HTR-8/SVneo (cell line): Measurements from ENCODE around the gene C1orf174.

Source experiments
- DNase-seq: peaks from one replicate; pipeline ENCODE4 v3.0.0; 2011; ENCODE audit warnings: low spot score, mixed read lengths; ENCODE audit not compliant: insufficient read length
- FAIRE-seq: peaks from 2 replicates; lab custom pipeline; 2011; peaks lifted over from hg19 to GRCh38; lab: Jason Lieb, UNC

The C1orf174 gene

DNA sequence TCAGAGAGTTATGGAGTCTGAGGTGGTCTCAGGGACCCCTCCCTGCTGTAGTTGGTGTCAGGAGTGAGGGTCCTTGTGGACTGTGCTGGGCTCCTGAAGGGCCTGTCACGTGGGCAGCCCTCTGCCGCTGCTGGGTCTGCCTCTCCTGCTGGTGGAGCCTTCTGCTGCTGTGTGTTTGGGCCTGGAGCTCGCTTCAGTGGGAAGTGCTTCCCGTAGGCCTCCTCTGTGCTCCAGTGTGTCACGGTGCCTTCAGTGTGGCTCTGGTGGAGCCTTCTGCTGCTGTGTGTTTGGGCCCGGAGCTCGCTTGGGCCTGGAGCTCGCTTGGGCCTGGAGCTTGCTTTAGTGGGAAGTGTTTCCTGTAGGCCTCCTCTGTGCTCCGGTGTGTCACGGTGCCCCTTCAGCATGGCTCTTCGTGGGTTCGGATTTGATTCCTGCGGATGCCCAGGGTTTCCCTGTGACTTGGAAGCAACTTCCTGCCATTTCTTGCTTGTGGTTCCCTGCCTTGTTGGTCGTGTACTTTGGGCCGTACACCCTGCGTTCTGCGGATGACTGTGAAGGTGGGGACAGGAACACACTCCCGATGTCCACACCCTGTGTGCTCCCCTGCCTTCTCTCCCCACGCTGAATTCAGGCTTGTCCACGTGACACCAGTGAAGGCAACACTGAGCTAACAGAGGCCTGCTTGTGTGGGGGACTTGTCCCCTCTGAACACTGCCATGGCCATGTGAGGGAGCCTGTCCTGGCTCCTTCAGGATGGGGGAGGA lies 19.5 kb downstream of the C1orf174 start:
- no peak for FAIRE-seq
- no peak for DNase-seq

DNA sequence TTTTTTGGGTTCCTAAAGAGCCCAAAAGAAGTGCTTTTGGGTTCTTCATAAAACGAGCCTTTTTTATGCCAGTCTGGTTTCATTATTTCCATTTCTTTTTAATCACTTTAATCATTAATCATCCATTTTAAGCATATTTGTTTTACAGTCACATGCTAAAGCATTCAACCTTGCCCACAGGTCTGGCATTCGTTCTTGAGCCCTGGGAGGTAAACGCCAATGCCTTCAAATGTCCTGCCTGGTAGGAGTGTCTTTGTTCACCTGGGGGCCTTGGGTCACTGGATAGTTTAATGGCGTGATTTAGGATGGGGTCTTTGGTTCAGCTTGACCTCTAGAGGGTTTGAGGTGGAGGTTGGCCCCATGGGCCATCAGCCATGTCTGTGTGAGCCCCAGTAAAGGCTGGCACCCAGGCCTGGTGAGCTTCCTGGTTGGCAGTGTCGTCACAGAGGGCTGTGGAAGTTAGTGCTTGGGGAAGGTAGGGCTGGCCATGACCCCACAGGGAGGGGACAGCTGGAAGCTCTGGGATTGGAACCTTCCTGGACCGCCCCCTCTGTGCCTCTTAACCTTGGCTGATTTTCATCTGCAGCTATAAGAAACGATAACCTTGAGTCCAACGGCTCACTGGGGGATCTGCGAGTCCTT lies 20.2 kb downstream of the C1orf174 start:
- FAIRE-seq (no peak), DNase-seq (no peak)

DNA sequence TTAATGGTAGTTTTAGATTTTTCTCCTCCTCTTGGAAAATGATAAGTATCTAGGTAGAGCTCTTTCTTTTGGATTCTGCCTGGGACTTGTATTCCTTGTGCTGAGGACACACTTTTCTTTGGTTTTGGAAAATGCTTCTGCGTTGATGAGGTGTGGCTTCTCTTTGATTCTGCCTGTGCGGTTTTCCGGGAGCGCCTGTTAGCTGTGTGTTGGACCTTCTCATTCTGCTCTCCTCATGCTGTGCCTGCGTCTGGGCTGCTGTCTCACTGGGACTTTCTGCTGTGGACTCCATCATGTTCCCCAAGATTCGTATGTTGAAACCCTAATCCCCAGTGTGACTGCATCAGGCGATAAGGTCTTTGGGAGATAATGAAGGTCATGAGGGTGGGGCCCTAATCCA lies 21.0 kb downstream of the C1orf174 start:
- DNase-seq (no peak), FAIRE-seq (no peak)

DNA sequence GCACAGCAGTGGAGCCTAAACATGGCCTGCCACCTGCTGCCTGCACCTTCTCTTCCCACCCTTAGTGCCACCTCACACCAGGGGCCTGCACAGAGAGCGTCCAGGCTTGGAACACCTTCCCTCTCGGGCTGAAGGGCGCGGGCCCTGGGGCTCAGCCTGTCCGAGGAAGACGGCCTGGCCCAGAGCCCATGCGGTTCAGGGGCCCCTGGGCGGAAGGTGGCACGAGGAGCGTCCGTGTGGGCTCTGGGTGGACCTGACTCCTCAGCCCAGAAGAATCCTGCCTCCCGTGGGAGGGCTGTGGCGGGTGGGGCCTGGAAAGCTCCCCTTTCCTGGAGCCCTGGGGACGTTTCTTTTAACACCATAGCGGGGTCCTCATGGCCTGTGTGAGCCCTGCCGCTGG lies 23.4 kb downstream of the C1orf174 start:
- FAIRE-seq, result no peak

DNA sequence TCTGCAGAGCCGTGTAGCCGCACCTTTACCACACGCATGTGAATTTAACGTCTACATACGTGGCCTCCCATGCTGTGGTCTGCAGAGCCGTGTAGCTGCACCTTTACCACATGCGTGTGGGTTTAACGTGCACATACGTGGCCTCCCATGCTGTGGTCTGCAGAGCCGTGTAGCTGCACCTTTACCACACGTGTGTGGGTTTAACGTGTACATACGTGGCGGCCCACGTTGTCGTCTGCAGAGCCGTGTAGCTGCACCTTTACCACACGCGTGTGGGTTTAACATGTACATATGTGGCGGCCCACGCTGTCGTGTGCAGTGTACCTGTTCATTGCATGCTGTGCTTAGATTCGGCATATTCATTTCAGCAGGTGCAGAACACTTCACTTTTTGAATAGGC lies 25.3 kb downstream of the C1orf174 start:
- peak; percentile 31 for FAIRE-seq
- no peak for DNase-seq

More for the DNA sequence above, 23.4 kb downstream of the C1orf174 start:
- DNase-seq, result no peak

DNA sequence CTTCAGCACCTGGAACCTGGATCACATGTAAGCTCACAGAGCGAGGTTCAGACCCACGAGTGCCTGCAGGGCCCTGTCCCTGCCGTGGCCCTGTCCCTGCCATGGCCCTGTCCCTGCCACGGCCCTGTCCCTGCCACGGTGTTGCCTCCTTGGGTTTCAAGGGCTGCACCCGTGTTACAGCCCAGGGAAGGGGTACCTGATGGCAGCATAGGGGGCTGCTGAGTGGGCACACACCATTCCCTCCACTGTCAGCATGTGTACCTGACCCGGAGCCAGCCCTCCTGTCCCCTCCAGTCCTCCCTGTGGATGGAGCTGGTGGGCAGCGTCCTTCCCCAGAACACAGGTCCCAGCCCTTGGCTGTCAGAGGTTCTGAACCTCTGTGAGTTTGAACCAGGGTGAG lies 27.5 kb downstream of the C1orf174 start:
- no peak for DNase-seq
- FAIRE-seq, result no peak

DNA sequence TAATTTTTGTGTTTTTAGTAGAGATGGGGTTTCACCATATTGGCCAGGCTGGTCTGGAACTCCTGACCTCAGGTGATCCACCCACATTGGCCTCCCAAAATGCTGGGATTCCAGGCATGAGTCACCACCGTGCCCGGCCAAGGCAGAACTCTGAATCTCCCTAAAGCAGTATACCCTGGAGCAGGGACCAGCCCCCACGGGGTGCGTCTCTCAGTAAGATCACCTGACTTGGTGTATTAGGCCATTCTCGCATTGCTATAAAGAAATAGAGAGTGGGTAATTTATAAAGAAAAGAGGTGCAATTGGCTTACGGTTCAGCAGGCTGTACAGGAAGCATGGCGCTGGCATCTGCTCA lies 28.6 kb downstream of the C1orf174 start:
- DNase-seq (no peak), FAIRE-seq (no peak)

DNA sequence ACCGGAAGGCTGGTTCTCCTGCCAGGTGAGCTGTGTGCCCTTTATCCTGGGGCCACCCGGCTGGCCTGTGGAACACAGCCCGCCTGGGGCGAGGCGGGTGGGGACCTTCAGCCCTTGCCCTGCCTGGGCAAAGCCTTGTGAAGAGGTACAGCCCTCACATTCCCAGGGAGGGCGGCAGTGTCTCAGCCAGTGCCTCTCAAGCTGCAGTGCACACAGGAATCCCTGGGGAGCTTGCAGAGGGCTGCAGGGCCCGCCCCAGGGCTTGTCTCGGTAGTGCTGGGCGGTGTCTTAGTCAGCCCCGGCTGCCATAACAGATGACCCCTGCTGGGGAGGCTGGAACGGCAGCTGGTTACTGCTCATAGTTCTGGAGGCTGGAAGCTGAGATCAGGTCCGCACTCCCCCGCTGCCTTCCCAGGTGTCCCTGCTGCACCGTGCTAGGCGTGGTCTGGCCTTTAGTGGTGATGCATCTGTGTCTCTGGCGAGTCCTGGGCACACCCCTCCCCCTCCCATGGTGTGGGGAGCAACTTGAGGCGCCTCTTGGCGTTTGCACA lies 30.2 kb downstream of the C1orf174 start:
- DNase-seq (no peak), FAIRE-seq (no peak)

DNA sequence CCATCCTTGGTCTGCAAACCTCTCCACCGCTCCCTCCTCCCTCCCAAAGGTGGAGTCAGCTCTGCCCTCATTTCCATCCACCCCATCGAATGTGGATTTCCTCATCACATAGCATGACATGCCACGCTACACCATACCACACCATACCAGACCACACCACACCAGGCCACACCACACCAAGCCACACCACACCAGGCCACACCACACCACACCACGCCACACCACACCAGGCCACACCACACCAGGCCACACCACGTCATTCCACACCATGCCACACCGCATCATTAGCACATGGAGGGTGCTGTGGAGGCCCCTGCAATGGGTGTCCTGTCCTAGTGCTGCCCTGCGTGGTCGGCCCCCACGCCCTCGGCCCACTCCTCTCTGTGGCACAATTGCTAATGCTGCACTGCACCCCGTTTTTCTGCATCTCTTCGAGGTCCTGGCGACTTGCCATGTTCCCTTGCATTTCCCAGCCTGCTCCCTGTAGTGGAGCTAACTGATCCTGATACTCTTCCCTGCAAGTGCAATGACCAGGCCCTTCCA lies 31.5 kb downstream of the C1orf174 start:
- FAIRE-seq, result peak; percentile 93

DNA sequence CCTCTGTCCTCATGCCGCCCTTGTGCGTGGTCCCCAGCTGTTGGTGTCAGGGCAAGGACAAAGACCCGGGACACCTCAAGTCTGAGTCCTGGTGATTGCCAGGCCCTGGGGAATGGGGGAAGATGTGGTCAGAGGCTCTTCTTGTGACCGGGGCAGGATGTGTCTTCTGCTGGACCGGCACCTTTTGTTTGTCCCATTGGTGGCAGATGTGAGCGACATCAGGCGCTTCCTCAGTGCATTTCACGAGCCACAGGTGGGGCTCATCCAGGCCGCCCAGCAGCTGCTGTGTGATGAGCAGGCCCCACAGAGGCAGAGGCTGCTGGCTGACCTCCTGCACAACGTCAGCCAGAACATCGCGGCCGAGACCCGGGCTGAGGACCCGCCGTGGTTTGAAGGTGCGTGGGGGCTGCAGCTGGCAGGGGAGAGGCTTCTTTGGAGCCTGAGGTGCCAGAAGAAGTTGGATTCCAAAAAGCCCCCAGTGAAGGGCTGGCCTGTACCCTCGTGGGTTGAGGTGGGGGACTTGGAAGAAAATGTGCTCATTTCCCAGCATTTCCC lies 34.4 kb downstream of the C1orf174 start:
- FAIRE-seq, result no peak
- DNase-seq, result no peak

More for the DNA sequence above, 31.5 kb downstream of the C1orf174 start:
- DNase-seq, result no peak

DNA sequence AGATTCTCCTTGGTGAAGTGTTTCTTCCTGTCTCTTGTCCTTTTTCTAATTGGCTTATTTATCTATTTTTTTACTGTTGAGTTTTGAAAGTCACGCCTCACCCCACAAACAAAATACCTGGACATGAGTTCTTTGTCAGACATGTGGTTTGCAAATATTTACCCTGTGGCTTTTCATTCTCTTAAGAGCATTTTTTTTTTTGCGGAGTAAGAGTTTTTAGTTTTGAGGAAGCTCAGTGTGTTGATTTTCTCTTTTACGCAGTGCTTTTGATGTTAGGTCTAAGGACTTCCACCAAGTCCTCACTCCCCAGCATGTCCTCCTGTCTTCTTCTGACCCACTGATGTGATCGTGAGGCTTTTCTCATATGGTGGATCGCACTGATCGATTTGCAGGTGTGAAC lies 35.2 kb downstream of the C1orf174 start:
- FAIRE-seq, result no peak
- DNase-seq, result no peak

DNA sequence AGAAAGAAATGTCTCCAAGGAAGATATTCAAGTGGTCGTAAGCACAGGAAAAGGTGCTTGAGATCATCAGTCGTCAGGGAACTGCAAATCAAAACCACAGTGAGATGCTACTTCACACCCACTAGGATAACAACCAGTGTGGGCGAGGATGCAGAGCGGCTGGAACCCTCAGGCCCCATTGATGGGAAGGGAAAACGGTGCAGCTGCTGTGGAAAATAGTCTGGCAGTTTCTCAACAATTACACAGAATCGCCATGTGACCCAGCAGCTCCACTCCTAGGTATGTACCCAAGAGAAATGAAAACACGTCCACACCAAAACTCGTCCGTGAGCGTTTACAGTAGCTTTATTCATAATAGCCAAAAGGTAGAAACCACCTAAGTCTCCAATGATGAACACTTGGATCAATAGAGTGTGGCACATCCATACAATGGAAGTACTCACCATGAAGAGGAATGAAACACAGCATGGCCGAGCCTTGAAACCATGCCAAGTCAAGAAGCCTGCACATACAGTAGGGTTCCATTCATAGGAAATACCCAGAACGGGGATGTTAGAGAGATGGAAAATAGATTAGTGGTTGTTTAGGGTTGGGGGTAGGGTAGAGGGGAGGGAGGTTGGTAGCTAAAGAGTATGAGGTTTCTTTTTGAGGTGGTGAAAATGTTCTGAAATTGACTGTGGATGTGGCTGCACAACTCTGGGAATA lies 36.7 kb downstream of the C1orf174 start:
- FAIRE-seq (no peak), DNase-seq (no peak)

DNA sequence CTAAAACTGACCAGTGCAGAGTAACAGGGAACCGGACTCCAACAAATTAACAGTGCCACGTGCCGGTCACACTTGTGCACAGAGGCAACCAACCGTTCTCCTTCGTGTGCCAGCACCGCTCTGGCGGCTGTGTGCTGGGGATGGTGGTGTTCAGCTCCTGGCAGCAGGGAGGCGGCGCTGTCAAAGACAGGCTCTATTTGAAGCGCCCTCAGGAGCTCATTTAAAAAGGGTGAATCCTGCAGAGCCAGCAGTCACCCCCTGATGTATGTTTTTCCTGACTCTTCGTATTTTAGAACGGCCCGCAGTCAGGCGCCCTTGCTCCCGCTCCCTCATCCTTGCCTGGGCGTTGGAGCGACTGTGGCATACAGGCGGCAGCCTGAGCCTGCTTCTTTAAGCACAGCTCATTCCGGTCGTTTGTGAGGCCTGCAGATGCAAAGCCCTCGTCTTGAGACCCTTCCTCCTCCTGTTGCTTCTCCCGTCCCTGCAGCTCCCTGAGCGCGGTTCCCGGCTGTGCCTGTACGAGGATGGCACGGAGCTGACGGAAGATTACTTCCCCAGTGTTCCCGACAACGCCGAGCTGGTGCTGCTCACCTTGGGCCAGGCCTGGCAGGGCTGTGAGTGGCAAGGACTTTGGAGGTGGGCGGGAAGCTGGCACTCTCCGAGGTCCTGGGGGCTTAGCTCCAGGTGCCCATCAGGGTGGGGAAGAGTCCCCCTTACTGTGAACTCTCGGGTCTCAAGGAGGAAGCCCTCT lies 41.7 kb downstream of the C1orf174 start:
- no peak for DNase-seq
- no peak for FAIRE-seq

DNA sequence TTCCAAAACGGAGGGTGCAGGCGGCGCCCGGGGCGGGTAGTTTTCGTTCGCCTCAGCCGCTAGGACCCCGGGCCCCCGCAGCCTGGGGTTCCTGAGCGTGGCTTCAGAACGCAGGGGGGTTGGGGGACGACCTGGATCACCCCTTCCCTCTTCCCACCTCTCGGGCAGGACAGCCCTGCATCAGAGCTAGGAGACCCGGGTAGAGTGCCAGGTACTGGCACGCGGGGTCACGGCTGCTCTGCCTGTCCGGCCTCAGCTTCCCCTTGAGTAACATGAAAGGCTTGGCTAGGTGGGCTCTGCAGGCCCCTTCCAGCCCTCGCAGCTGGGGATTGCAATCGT lies 42.3 kb downstream of the C1orf174 start:
- no peak for DNase-seq
- FAIRE-seq, result no peak

DNA sequence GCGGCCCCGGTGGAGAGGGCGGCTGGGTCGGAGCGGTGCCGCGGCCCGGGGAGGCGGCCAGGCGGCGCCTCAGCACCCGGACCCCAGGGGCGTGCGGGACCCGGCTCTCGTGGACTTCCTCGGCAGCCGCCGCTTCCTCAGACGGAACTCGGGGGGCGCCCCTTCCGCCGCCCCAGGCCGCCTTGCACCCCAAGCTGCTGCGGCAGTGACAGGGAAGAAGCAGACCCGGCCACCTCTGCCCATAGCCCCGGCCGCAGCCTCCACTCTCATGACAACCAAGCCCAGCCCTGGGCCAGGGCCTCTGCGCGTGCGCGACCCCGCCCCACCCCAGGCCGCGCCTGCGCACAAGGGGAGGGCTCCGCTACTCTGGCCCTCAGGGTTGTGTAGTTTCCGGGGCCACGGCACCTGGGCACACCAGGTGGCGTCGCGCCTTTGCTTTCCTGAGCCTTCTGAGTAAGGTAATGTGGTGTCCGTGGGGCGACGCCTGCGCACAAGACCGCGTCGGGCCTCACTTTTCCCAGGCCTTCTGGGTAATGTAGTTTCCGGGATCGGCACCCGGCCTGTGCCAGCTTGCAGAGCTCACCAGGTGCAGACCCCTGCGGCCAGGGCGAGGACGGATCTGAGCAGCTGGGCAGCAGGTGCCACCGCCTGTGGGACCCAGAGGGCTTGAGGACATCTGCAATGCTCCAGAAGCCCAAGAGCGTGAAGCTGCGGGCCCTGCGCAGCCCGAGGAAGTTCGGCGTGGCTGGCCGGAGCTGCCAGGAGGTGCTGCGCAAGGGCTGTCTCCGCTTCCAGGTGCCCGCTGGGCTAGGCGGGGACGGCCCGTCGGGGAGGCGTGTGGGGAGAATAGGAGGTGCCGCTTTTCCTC lies 42.9 kb downstream of the C1orf174 start, which contains the start of the genes CEP104 and DFFB:
TSS of gene CEP104 (minus strand) at position 289 of the 868 bp plus-strand sequence. CDS start 4,804 bp downstream, outside the sequence.
TSS of gene DFFB (plus strand) at position 554 of the 868 bp plus-strand sequence. CDS start at position 682, 128 bp downstream.
- FAIRE-seq (peak; percentile 93), DNase-seq (peak; percentile 97)

DNA sequence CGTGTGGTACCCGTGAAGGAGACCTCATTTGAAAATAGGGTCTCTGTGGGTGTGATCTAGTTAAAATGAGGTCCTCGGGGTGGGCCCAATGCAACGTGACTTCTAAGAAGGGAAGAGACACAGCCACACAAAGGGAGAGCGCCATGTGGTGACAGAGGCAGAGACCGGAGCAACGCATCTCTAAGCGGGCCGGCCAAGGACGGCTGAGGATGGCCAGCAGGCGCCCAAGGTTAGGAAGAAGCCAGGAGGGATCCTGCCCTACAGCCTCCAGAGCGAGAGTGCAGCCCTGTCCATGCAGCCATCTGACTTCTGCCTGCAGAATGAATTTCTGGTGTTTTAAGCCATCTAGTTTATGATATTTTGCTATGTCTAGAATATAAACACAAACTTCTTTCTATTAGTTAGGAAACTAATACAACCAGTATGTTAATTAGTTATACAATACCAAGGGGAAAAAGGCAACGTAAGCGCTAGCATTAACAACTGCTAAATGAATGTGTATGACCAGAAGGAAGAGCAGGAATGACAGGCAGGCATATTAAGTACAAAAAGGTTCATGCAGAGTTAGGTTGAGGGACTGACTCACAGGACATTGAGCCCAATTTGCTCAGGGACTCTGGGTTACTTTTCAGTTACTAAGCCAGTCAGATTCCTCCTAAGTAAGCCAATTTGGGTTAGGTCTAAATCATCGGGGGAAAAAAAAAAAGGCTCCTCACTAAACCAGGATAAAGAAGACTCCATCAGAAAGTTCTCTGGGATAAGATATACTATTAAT lies 47.2 kb downstream of the C1orf174 start:
- no peak for DNase-seq
- FAIRE-seq, result no peak

DNA sequence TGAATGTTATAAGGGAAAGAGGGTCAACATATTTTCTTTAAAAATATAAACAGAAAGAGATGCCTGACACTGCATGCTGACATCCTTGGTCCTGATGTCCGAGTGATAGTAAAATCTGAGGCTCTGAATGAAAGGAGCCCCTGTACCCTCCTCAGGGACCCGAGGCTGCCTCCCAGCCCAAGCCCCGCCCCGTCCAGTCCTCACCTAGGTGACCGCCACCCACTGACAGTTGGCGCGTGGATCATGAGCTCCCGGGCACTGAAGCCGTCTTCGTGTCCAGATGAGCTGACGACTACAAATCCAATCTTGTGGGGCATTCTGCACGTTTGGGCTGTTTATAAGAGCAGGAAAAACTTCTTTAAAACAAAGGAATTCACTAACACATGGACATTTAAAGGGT lies 48.0 kb downstream of the C1orf174 start:
- no peak for DNase-seq

DNA sequence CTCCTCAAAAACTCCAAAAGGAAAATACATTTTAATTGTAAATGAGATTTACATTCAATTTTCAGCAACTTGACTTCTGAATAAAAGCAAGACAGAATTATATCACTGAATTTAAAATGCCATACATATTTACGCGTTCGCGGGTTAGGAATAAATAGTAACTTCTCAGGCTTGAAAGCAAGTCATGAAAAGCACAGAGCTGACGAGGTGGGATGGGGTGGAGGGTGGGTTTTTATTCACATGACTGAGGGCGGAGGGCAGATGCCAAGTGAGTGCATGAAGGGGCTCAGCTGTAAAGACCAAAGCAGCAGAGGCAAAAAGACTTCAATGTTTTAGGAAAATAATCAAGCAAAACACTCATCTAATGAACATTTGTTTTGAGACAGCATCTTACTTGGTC lies 48.8 kb downstream of the C1orf174 start:
- no peak for FAIRE-seq
- no peak for DNase-seq

More for the DNA sequence above, 48.0 kb downstream of the C1orf174 start:
- FAIRE-seq, result no peak
